Stimulated activated CD4-positive, alpha-beta T cell treated with anti-CD3 and anti-CD28 coated beads, Interleukin-1b, Interleukin-23, amount 100 ng/mL, for 4 hours (primary cell): Measurements from ENCODE around the gene PLP1.
A peak's percentile ranks its signal among the peaks of the same experiment; 100 is the strongest.
"Not testable (repeated sequence)": the region's sequence is repeated elsewhere in the genome, so short reads cannot be mapped to it uniquely, and the experiment has no call there.

Experiments
- DNase-seq, 2 donors: peaks; one replicate each; pipeline ENCODE4 v3.0.0-alpha.2; 2020; ENCODE audit warnings: low read depth in 2 of 2

Gene PLP1

GRCh38 chrX:103780336-103781061 is 3.9 kb downstream of the PLP1 start:
- DNase-seq, result no peak

GRCh38 chrX:103781062-103781402 is 4.4 kb downstream of the PLP1 start:
- DNase-seq, result no peak

GRCh38 chrX:103781706-103782105 is 5.1 kb downstream of the PLP1 start:
- no peak for DNase-seq

- no peak for DNase-seq
These were observed 6.0 kb downstream of the PLP1 start for GRCh38 chrX:103782640-103783039.

GRCh38 chrX:103783196-103783595 is 6.6 kb downstream of the PLP1 start:
- no peak for DNase-seq

- DNase-seq, result no peak
These were observed 7.3 kb downstream of the PLP1 start for GRCh38 chrX:103783971-103784370.

- DNase-seq, result no peak
These were observed 12.4 kb downstream of the PLP1 start for GRCh38 chrX:103789004-103789403.

- no peak for DNase-seq
These were observed 14.6 kb downstream of the PLP1 start for GRCh38 chrX:103791228-103791627.

- DNase-seq, result no peak
These were observed 15.3 kb downstream of the PLP1 start for GRCh38 chrX:103791826-103792485.

- DNase-seq, result no peak
These were observed 16.4 kb downstream of the PLP1 start for GRCh38 chrX:103792916-103793544.

- no peak for DNase-seq
These were observed 16.9 kb downstream of the PLP1 start for GRCh38 chrX:103793545-103793940.

- DNase-seq, result no peak
These were observed 17.5 kb downstream of the PLP1 start for GRCh38 chrX:103794119-103794518.

- no peak for DNase-seq
These were observed 21.1 kb downstream of the PLP1 start for GRCh38 chrX:103797691-103798090.

- no peak for DNase-seq
These were observed 23.7 kb downstream of the PLP1 start for GRCh38 chrX:103800318-103800717.

GRCh38 chrX:103805860-103806259 is 29.2 kb downstream of the PLP1 start:
- no peak for DNase-seq

GRCh38 chrX:103806862-103807474 is 30.3 kb downstream of the PLP1 start:
- DNase-seq, result no peak

- no peak for DNase-seq
These were observed 35.2 kb downstream of the PLP1 start for GRCh38 chrX:103811858-103812257.

- DNase-seq, result not testable (repeated sequence)
These were observed 40.5 kb downstream of the PLP1 start for GRCh38 chrX:103817101-103817500.

- DNase-seq, result peak in 1 of 2 donors; percentile 47
These were observed 40.9 kb downstream of the PLP1 start for GRCh38 chrX:103817502-103817901.

GRCh38 chrX:103818842-103819619 is 42.4 kb downstream of the PLP1 start:
- no peak for DNase-seq

- not testable (repeated sequence) for DNase-seq
These were observed 44.2 kb downstream of the PLP1 start for GRCh38 chrX:103820802-103821201.

- DNase-seq, result no peak
These were observed 47.0 kb downstream of the PLP1 start for GRCh38 chrX:103823591-103823990.
